ENCODE measurements around the gene VTA1.
"Not testable (repeated sequence)": the region's sequence is repeated elsewhere in the genome, so short reads cannot be mapped to it uniquely, and the experiment has no call there.

The VTA1 gene

DNA sequence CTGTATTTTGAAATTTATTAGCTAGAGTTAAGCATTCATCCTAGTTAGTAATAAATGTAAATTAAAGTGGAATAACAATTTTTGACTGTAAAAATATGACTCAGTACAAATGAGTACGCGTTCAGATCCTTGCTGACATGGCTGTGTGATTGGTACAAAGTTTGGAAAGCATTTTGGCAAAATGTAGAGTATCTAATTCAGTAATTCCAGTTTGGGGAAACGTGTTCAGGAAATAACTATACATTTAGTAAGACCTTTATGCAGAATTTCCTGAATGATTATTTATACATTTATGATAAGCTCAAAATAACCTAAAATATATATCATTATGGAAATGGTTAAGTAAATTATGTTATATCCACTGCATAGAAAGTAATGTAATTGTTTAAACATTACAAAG is 8.0 kb downstream of the VTA1 start:
- H3K9ac ChIP-seq (ENCODE audit: low read depth, low read length): no peak overlapping the region
- peaks cover 11% of the 10 kb centered on the region for H3K4me1 ChIP-seq (ENCODE audit: insufficient read depth, low read length)
- H3K36me3 ChIP-seq (ENCODE audit: insufficient read depth, low read length): no peaks in the 10 kb centered on the region
- no peaks in the 10 kb centered on the region for H3K9me3 ChIP-seq (ENCODE audit: control insufficient read depth, insufficient read depth, low read length)

DNA sequence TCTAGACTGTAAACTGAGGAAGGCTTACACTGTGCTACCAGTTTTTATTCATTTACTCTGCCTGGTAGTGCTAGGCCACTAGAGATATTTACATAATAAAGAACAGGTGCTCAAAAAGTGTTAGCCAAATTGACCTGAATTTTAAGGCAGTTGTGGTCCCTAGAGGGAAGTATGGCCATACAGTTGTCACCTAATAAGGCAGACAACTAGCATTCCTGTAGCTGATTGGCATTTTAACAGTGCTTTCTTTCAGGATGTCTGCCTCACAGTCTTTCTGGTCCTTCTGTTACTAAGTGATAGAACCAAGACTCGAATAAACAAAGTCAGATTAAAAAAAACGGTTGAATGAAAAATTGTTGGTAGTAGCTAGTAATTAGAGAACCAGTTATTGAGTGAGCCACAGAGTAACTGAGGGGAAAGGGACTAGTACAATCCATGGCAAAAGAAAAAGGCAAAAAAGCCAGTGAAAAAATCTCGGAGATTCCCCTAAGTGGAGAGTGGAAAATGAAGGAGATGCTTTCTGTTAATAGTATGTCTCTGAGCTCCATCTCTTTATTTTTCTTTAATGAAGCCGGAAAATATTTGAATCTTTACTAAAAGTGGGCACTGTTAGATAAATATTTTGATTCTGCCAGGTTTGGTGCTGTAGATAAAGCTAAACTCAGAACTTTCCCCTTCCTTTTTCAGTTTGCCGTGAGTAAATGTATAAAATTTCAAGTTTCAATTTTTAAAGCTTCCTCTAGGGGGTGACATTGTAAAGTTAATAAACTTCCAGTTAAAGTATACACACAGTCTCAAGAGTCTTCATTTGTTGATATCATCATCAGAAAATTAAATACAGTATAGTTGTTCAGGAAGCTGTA is 9.1 kb downstream of the VTA1 start:
- H3K9ac ChIP-seq (ENCODE audit: low read depth, low read length): no peak overlapping the region
- no peaks in the 10 kb centered on the region for H3K36me3 ChIP-seq (ENCODE audit: insufficient read depth, low read length)
- H3K9me3 ChIP-seq (ENCODE audit: control insufficient read depth, insufficient read depth, low read length): no peaks in the 10 kb centered on the region
- peaks cover 11% of the 10 kb centered on the region for H3K4me1 ChIP-seq (ENCODE audit: insufficient read depth, low read length)

DNA sequence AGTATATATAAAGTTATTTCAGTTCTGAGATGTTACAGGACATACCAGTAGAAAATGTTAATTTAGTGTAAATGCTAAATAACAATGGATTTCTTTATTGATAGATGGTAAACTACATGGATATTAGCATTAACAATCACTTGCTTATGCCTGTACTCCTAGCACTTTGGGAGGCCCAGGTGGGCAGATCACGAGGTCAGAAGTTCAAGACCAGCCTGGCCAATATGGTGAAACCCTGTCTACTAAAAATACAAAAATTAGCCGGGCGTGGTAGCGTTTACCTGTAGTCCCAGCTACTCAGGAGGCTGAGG is 9.7 kb downstream of the VTA1 start:
- peaks cover 11% of the 10 kb centered on the region for H3K4me1 ChIP-seq (ENCODE audit: insufficient read depth, low read length)
- not testable (repeated sequence) for H3K36me3 ChIP-seq (ENCODE audit: insufficient read depth, low read length); H3K9ac ChIP-seq (ENCODE audit: low read depth, low read length); H3K9me3 ChIP-seq (ENCODE audit: control insufficient read depth, insufficient read depth, low read length)

DNA sequence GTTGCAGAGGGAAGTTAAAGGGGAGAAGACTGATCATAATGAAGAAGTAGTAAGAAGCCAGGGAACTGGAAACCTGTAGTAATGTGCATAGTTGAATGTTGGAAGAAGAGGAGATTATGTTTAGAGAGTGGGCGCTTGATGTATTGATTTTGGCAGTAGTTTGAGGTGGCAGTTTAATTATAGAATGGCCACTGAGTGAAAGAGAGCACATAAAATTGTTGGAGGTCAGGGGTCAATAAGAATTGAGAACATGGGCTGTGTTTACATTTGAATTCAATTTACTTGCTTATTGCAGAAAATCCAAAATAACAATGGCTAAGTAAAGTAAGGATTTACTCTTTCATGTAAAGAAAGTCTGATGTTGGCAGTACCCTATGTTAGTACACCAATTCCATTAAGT is 15.7 kb downstream of the VTA1 start:
- Histone ChIP-seq H3K9me3 (ENCODE audit: control insufficient read depth, insufficient read depth, low read length) (no peaks in the 10 kb centered on the region), H3K36me3 (ENCODE audit: insufficient read depth, low read length) (no peaks in the 10 kb centered on the region), H3K9ac (ENCODE audit: low read depth, low read length) (no peak overlapping the region), H3K4me1 (ENCODE audit: insufficient read depth, low read length) (no peaks in the 10 kb centered on the region)

DNA sequence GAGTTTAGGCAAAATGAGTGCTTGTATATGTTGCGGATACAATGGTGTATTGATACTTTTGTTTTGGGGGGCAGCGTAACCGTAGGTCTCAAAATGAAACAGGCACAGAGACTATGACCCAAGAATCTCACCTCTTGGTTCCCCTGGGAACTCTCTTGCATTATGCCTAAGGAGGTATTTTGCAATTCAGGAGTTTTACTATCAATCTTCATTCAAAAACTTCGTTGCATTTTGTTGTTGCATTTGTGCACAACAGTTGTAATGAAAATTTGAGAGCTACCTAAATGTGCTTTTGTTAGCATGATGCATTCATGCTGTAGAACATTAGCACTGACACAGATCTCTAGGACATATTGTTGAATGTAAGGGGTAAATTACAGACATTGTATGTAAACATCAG is 18.2 kb downstream of the VTA1 start:
- no peak overlapping the region for H3K9ac ChIP-seq (ENCODE audit: low read depth, low read length)
- H3K36me3 ChIP-seq (ENCODE audit: insufficient read depth, low read length): no peaks in the 10 kb centered on the region
- H3K4me1 ChIP-seq (ENCODE audit: insufficient read depth, low read length): no peaks in the 10 kb centered on the region
- no peaks in the 10 kb centered on the region for H3K9me3 ChIP-seq (ENCODE audit: control insufficient read depth, insufficient read depth, low read length)

DNA sequence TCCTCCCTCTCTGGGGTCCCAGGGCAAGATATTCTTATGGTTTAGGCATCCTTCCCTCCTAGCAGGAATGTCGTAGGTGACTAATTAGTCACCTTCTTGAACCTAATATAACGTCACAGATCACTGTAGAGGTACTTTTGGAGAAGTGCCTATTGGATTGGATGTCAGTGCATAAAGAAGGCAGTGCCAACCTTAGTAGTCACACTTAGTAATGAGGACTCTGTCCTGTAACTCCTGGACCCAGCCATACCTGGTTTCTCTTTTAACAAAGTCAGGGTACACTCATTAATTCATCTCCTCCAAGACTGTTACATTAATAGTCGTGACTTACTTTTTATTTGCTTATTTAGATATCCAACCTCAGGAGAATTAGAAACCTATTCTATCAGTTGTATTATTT is 20.0 kb downstream of the VTA1 start:
- Histone ChIP-seq H3K4me1 (ENCODE audit: insufficient read depth, low read length) (no peaks in the 10 kb centered on the region), H3K36me3 (ENCODE audit: insufficient read depth, low read length) (no peaks in the 10 kb centered on the region), H3K9ac (ENCODE audit: low read depth, low read length) (no peak overlapping the region), H3K9me3 (ENCODE audit: control insufficient read depth, insufficient read depth, low read length) (no peaks in the 10 kb centered on the region)

DNA sequence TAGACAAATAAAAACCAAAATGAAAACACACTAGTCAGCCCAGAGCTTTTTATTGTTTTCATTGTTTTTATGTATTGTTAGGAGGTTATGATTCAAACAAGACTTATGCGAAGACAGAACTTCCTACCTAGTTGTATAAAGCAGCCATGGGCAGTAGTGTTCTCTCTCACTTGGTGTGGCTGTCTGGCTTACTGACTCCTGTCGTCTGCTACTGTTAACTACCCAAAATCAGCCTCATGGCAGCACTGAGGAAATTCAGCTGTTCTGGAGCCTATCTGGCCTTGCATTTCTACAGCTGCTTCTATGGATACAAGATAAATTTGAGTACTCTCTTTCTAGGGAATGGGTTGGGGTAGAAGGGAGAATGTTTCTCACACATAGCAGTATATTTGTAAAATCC is 20.4 kb downstream of the VTA1 start:
- Histone ChIP-seq H3K36me3 (ENCODE audit: insufficient read depth, low read length) (no peaks in the 10 kb centered on the region), H3K9me3 (ENCODE audit: control insufficient read depth, insufficient read depth, low read length) (no peaks in the 10 kb centered on the region), H3K4me1 (ENCODE audit: insufficient read depth, low read length) (no peaks in the 10 kb centered on the region), H3K9ac (ENCODE audit: low read depth, low read length) (no peak overlapping the region)

DNA sequence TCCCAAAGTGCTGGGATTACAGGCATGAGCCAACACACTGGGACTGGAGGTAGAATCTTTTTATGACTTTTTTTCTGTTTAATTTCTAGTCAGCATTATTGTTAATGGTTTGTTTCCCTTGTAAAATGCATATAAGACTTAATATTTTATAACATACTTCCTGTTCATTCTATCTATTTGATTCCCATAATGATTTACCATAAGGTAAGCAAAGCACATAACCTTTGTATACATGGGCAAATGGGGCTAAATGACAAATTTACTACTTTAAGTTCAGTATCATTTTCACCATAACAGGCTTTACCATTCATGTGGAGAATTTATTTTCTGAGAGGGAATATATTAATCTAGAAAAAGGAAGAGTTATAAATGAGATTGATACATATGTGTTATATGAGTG is 24.3 kb downstream of the VTA1 start:
- H3K36me3 ChIP-seq (ENCODE audit: insufficient read depth, low read length): no peaks in the 10 kb centered on the region
- no peaks in the 10 kb centered on the region for H3K9me3 ChIP-seq (ENCODE audit: control insufficient read depth, insufficient read depth, low read length)
- no peaks in the 10 kb centered on the region for H3K4me1 ChIP-seq (ENCODE audit: insufficient read depth, low read length)
- H3K9ac ChIP-seq (ENCODE audit: low read depth, low read length): no peak overlapping the region

DNA sequence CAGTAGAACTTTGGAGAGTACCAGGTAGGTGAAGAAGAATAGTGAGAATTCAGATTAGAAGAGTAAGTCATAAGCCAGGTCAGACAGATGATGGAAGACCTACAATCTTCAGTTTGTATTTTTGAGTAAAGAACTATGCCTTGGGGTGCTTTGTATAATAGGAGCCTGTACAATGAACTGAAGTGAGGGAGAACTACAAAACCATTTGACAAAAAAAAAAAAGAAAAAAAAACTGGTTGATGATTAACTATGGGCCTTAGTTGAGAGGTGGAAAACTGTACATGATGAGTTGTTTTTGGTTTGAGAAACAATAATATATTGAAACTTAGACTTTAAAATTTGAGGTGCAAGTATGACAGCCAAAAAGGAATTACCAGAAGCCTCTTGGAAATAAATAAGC is 25.7 kb downstream of the VTA1 start:
- Histone ChIP-seq H3K9me3 (ENCODE audit: control insufficient read depth, insufficient read depth, low read length) (no peaks in the 10 kb centered on the region), H3K4me1 (ENCODE audit: insufficient read depth, low read length) (no peaks in the 10 kb centered on the region), H3K36me3 (ENCODE audit: insufficient read depth, low read length) (no peaks in the 10 kb centered on the region), H3K9ac (ENCODE audit: low read depth, low read length) (no peak overlapping the region)

DNA sequence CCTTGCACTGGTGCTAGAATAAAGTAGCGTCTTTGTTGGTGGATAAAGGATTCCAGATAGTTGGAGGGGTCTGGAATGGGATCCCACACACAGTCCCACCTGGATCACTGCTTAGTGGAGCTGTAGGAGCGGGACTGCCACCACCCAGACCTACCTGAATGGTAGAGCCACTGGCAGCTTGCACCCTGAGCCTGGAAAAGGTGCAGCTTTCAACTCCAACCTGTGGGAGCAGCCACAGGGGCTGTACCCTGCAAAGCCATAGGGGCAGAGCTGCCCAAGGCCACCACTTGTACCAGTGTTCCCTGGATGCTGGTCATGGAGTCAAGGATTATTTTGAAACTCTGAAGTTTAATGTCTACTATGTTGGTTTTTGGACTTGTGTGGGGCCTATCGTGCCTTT is 26.9 kb downstream of the VTA1 start:
- Histone ChIP-seq H3K9ac (ENCODE audit: low read depth, low read length) (no peak overlapping the region), H3K9me3 (ENCODE audit: control insufficient read depth, insufficient read depth, low read length) (no peaks in the 10 kb centered on the region), H3K36me3 (ENCODE audit: insufficient read depth, low read length) (no peaks in the 10 kb centered on the region), H3K4me1 (ENCODE audit: insufficient read depth, low read length) (no peaks in the 10 kb centered on the region)

DNA sequence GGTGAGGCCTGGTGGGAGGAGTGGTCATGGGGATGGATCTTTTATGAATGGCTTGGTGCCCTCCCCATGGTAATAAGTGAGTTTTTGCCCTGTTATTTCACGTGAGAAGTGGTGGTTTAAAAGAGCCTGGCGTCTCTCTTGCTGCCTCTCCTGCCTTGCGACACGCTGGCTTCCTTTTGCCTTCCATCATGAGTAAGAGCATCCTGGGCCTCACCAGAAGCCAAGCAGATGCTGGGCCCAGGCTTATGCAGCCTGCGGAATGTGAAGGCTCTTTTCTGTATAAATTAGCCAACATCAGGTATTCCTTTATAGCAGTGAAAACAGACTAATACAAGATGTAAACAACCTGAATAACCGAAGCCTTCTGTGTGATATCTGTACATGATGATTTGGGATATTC is 27.6 kb downstream of the VTA1 start:
- H3K9ac ChIP-seq (ENCODE audit: low read depth, low read length): no peak overlapping the region
- H3K36me3 ChIP-seq (ENCODE audit: insufficient read depth, low read length): no peaks in the 10 kb centered on the region
- no peaks in the 10 kb centered on the region for H3K9me3 ChIP-seq (ENCODE audit: control insufficient read depth, insufficient read depth, low read length)
- no peaks in the 10 kb centered on the region for H3K4me1 ChIP-seq (ENCODE audit: insufficient read depth, low read length)

DNA sequence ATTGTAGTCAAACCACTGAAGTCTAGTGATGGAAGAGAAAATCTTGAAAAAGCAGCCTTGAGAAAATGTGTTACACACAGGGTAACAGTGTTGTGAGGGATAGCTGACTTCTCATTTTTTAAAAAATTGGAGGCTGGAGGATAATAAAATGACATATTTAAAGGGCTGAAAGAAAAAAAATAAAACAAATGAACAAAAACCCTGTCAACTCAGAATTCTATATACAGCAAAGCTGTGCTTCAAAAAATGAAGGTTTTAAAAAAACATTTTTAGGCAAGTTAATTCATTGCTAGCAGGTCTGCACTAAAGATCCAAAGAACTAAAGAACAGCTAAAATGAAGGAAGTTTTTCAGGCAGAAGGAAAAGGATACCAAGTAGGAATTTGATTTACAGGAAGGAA is 31.1 kb downstream of the VTA1 start:
- no peaks in the 10 kb centered on the region for H3K9me3 ChIP-seq (ENCODE audit: control insufficient read depth, insufficient read depth, low read length)
- no peaks in the 10 kb centered on the region for H3K4me1 ChIP-seq (ENCODE audit: insufficient read depth, low read length)
- H3K9ac ChIP-seq (ENCODE audit: low read depth, low read length): no peak overlapping the region
- H3K36me3 ChIP-seq (ENCODE audit: insufficient read depth, low read length): no peaks in the 10 kb centered on the region

DNA sequence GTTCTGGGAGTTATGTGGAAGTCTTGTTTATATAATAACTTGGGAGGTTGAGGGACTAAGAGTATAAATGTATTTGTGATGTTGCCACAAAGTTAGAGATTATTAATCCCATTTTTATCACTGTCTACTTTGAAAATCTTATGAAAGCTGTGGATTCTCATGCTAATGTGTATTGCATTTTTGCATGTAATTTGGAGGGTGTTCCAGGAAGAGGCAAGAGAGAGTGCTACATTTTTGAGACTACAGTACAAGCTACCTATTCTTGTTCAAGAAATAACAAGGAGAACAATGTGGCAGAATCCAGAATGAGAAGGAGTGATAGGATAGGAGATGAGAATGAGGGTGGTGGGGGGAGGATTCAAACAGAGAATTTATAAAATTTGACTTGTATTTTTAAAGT is 34.9 kb downstream of the VTA1 start:
- H3K9me3 ChIP-seq (ENCODE audit: control insufficient read depth, insufficient read depth, low read length): no peaks in the 10 kb centered on the region
- H3K4me1 ChIP-seq (ENCODE audit: insufficient read depth, low read length): no peaks in the 10 kb centered on the region
- no peaks in the 10 kb centered on the region for H3K36me3 ChIP-seq (ENCODE audit: insufficient read depth, low read length)
- H3K9ac ChIP-seq (ENCODE audit: low read depth, low read length): no peak overlapping the region

DNA sequence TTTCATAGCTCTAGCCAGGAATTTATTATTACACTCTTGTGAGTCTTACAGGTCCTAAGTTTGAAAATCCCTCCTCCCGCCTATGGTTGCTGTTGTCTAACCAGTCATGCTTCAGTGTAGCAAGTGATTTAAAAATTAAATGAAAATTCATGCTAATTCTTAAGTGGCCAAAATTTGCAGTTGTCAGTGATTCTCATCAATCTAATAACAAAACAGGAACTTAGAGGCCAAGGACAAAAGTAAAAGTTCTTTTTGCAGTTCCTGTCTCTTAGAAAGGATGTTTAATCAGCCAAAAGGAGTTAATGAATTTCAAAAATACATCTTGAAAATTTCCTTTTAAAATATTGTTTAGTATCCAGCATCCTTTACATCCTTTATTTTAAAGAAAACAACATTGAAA is 36.3 kb downstream of the VTA1 start:
- H3K4me1 ChIP-seq (ENCODE audit: insufficient read depth, low read length): no peaks in the 10 kb centered on the region
- no peaks in the 10 kb centered on the region for H3K36me3 ChIP-seq (ENCODE audit: insufficient read depth, low read length)
- no peak overlapping the region for H3K9ac ChIP-seq (ENCODE audit: low read depth, low read length)
- no peaks in the 10 kb centered on the region for H3K9me3 ChIP-seq (ENCODE audit: control insufficient read depth, insufficient read depth, low read length)

DNA sequence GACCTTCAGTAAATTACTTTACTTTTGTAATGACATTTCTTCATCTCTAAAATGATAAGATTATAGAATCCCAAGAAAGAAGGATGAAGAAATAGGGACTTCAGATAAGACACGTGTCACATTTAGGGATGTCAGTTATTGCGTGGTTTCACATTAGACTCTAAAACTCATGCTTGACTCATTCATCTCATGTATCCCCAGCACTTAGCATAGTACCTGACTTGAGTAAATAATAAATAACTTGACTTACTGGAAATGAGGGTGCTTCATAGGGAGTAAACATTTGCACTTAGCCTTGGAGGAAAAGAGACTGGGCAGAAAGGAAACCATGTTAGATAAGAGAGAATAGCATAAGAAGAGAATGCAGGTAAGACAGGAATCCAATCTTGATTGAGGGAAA is 37.2 kb downstream of the VTA1 start:
- H3K36me3 ChIP-seq (ENCODE audit: insufficient read depth, low read length): no peaks in the 10 kb centered on the region
- no peak overlapping the region for H3K9ac ChIP-seq (ENCODE audit: low read depth, low read length)
- no peaks in the 10 kb centered on the region for H3K4me1 ChIP-seq (ENCODE audit: insufficient read depth, low read length)
- no peaks in the 10 kb centered on the region for H3K9me3 ChIP-seq (ENCODE audit: control insufficient read depth, insufficient read depth, low read length)

DNA sequence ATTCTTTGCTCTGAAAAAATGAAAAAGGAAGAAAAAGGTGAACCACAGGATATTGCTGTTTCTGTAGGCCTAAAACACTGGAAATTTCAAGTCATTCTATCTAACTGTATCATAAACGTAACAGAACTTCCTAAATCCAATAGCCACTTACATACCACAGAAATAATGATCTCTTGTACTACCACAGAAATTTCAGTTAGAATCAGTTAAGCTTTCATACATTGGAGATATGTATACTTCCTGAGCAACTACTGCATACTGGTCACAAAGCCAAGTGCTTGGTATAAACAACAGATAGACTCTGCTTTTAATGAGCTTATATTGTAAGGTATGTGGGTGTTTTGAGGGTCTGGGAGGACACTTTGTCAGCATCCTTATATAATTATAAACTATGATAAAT is 38.6 kb downstream of the VTA1 start:
- H3K9ac ChIP-seq (ENCODE audit: low read depth, low read length): no peak overlapping the region
- H3K4me1 ChIP-seq (ENCODE audit: insufficient read depth, low read length): no peaks in the 10 kb centered on the region
- H3K9me3 ChIP-seq (ENCODE audit: control insufficient read depth, insufficient read depth, low read length): no peaks in the 10 kb centered on the region
- no peaks in the 10 kb centered on the region for H3K36me3 ChIP-seq (ENCODE audit: insufficient read depth, low read length)

All from ES-I3 (cell line).